K562 (cell line): ENCODE data around the gene POLR3K. TPM values are rescaled to one million over a fixed set of nuclear protein-coding genes. Genes with fewer than 3 reads are reported as not detected.

Experiments used
- BRD9 ChIP-seq: fragments of 450-650 bp; IDR thresholded peaks from 2 replicates; pipeline ENCODE4 v1.6.1; 2018; ENCODE audit warnings: low read depth; ENCODE audit not compliant: partially characterized antibody
- CLOCK ChIP-seq: fragments of 250-450 bp; sonication (Bioruptor Pico); IDR thresholded peaks from 2 replicates; pipeline ENCODE4 v1.4.0; 2020; ENCODE audit warnings: mild to moderate bottlenecking, moderate library complexity, borderline replicate concordance
- ESRRB ChIP-seq: fragments of 250-450 bp; sonication (Bioruptor Pico); IDR thresholded peaks from 2 replicates; pipeline ENCODE4 v1.5.0; 2020; ENCODE audit warnings: mild to moderate bottlenecking, moderate library complexity, borderline replicate concordance
- HOMEZ ChIP-seq: fragments of 250-450 bp; sonication (Bioruptor Pico); IDR thresholded peaks from 2 replicates; pipeline ENCODE4 v1.4.0; 2020; ENCODE audit warnings: mild to moderate bottlenecking, moderate library complexity
- MCM5 ChIP-seq: fragments of 450-650 bp; IDR thresholded peaks from 2 replicates; pipeline ENCODE4 v1.6.1; 2016; ENCODE audit warnings: low read depth
- NFRKB ChIP-seq: fragments of 450-650 bp; IDR thresholded peaks from 2 replicates; pipeline ENCODE4 v1.6.1; 2016; ENCODE audit warnings: low read depth
- NR4A1 ChIP-seq, 2 experiments: fragments of 250-450 bp in 1 of 2; fragments of 450-650 bp in 1 of 2; sonication (Bioruptor Pico) in 1 of 2; IDR thresholded peaks; 2 replicates each; pipeline versions ENCODE4 v1.4.0 to v1.6.1; 2016 to 2020; ENCODE audit warnings: mild to moderate bottlenecking in 2 of 2, missing compliant biosample characterization in 1 of 2, missing genetic modification characterization in 1 of 2, moderate library complexity in 1 of 2
- RBM39 ChIP-seq: fragments of 200-400 bp; formaldehyde crosslinking; optimal IDR thresholded peaks from 2 replicates; pipeline ENCODE3; 2018; ENCODE audit warnings: low read depth, low read length
- RCOR1 ChIP-seq, 2 experiments: IDR thresholded peaks; 2 replicates each; pipeline ENCODE4 v1.6.1; 2012; ENCODE audit warnings: low read depth in 2 of 2, low read length in 2 of 2, borderline replicate concordance in 1 of 2, improper control_type of control experiment in 1 of 2
- SETDB1 ChIP-seq: IDR thresholded peaks from one replicate; pipeline ENCODE4 v1.6.1; 2012; ENCODE audit warnings: low read length, control low read depth, inconsistent platforms
- UBTF ChIP-seq, 2 experiments: IDR thresholded peaks; 2 replicates each; pipeline ENCODE4 v1.6.1; 2012; ENCODE audit warnings: improper control_type of control experiment in 2 of 2, low read depth in 2 of 2, low read length in 2 of 2, borderline replicate concordance in 1 of 2
- XRCC4 ChIP-seq: IDR thresholded peaks from one replicate; pipeline ENCODE4 v1.6.1; 2011; ENCODE audit not compliant: insufficient read depth, insufficient read length; ENCODE audit errors: extremely low read depth
- ZBTB1 ChIP-seq: sonication (generic); formaldehyde crosslinking; IDR thresholded peaks from 2 replicates; pipeline ENCODE4 v1.8.1; 2023; ENCODE audit warnings: missing genetic modification reagents, low read depth, mild to moderate bottlenecking, borderline replicate concordance
- ZNF280B ChIP-seq: fragments of 250-450 bp; sonication (Bioruptor Pico); IDR thresholded peaks from 2 replicates; pipeline ENCODE4 v1.5.1; 2021; ENCODE audit warnings: mild to moderate bottlenecking
- ZNF408 ChIP-seq: fragments of 250-450 bp; sonication (Bioruptor Pico); IDR thresholded peaks from 2 replicates; pipeline ENCODE4 v1.4.0; 2020; ENCODE audit warnings: low read depth, mild to moderate bottlenecking, moderate library complexity
- ZNF583 ChIP-seq: fragments of 250-450 bp; sonication (Bioruptor Pico); IDR thresholded peaks from 2 replicates; pipeline ENCODE4 v1.4.0; 2020
- polyA plus RNA-seq, 8 experiments: library from polyadenylated mRNA; depleted of rRNA in 4 of 8; stranded (reverse) in 5 of 8; unstranded in 3 of 8; fragments of >200 nt; fragmentation: Nextera tagmentation in 2 of 8; fragmentation: Illumina TruSeq in 1 of 8; extraction: Ambion mirVana in 2 of 8; extraction: Trizol in 1 of 8; gene quantifications; 2 replicates each; pipeline versions ENCODE4 v1.2.1 to v1.2.3, GENCODE V29; 2011 to 2014; ENCODE audit warnings: inconsistent platforms in 1 of 8, missing spikeins in 1 of 8
- total RNA-seq, 7 experiments: library from RNA; depleted of rRNA in 6 of 7; stranded (reverse); fragments of >200 nt in 6 of 7; fragmentation: Illumina TruSeq in 2 of 7; extraction: Trizol in 2 of 7; gene quantifications; 2 replicates each; pipeline versions ENCODE4 v1.2.1 to v1.2.3, GENCODE V29; 2011 to 2021; ENCODE audit warnings: low replicate concordance in 1 of 7
- TF ChIP-seq, protein P1 (sequence below), 2 experiments: fragments of 200-800 bp in 1 of 2; sonication (Bioruptor generic) in 1 of 2; sonication (generic) in 1 of 2; formaldehyde crosslinking in 1 of 2; IDR thresholded peaks in 1 of 2; conservative IDR thresholded peaks in 1 of 2; 2 replicates each; pipeline versions ENCODE4 v1.5.0 to v1.6.1; 2016 to 2020; ENCODE audit warnings: missing compliant biosample characterization in 1 of 2, missing genetic modification characterization in 1 of 2, missing genetic modification reagents in 1 of 2

The POLR3K gene
- total and polyA plus RNA-seq, 9 of the 15 experiments (the other 6 are each of a cell fraction or from before 2014, with no cell fraction given) = 42.1 to 315 (median 86.7) TPM

DNA sequence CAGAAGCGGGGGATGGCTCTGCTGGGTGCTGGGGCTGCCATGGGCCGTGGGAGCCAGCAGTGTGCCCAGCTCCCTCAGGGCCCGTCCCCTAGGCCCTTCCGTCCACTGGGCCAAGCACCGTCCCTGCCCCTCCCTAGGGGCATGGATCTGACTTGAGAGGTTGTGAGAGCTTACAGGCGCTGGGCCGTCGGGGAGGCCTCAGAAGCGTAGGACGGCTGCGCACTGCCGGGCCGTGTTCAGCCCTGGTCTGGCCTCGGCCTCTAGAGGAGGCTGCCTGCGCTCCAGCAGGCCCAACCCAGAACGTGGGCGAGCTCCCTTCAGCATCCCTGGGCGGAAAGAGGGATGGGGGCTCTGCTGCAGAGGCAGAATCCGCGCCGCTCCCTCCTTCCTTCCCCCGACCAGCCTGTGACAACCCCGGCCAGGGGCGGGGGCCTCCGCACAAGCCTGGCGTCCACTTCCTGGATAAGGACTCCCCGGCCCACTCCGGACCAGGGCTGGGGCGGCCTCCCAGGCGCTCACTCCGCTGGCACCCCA lies 23.9 kb upstream of the POLR3K start (continued):
- TF ChIP-seq, protein P1, sequence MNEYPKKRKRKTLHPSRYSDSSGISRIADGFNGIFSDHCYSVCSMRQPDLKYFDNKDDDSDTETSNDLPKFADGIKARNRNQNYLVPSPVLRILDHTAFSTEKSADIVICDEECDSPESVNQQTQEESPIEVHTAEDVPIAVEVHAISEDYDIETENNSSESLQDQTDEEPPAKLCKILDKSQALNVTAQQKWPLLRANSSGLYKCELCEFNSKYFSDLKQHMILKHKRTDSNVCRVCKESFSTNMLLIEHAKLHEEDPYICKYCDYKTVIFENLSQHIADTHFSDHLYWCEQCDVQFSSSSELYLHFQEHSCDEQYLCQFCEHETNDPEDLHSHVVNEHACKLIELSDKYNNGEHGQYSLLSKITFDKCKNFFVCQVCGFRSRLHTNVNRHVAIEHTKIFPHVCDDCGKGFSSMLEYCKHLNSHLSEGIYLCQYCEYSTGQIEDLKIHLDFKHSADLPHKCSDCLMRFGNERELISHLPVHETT (CRISPR knock-in tag; conservative IDR thresholded peaks at IDR 0.05 in 1 of 2, IDR thresholded peaks at IDR 0.05 in 1 of 2) = 0 out of 4 replicates have a peak, but pooled peaks of 1 of the 2 experiments have one; percentile 36
- TF ChIP-seq ZNF408 (no peak), RBM39 (no peak), ZNF280B (CRISPR knock-in tag) (no peak), ESRRB (no peak), HOMEZ (CRISPR knock-in tag) (no peak), ZNF583 (CRISPR knock-in tag) (no peak), MCM5 (no peak), BRD9 (no peak), CLOCK (CRISPR knock-in tag) (no peak), ZBTB1 (no peak), SETDB1 (no peak), UBTF (IDR thresholded peaks at IDR 0.05; ENCODE audit: borderline replicate concordance in 1 of 2, low read depth in 2 of 2, low read length in 2 of 2) (0 out of 4 replicates have a peak, but pooled peaks have one; percentile 22 to 50), NFRKB (no peak; the same call in 1 of the 2 replicates), XRCC4 (no peak), NR4A1 (CRISPR knock-in tag; IDR thresholded peaks at IDR 0.05) (no peak), NR4A1 (tag; IDR thresholded peaks at IDR 0.05) (no peak), RCOR1 (IDR thresholded peaks at IDR 0.05; ENCODE audit: borderline replicate concordance in 1 of 2, low read depth in 2 of 2, low read length in 2 of 2) (no peak)
